HG03571 (cell line): ENCODE measurements around the gene DKK3.

Experiments
- ATAC-seq: cut with Tn5 transposase; IDR thresholded peaks from one replicate; pipeline ENCODE4 v1.9.1; 2021; ENCODE audit not compliant: unreplicated experiment

DKK3 gene

GRCh38 chr11:12031856-12032544 is 23.6 kb upstream of the DKK3 start:
- ATAC-seq: no peak

- ATAC-seq: no peak
Observed at GRCh38 chr11:12029738-12030363, 21.4 kb upstream of the DKK3 start.

GRCh38 chr11:12029119-12029518 is 20.7 kb upstream of the DKK3 start:
- ATAC-seq: no peak

- ATAC-seq: no peak
Observed at GRCh38 chr11:12028303-12028702, 19.9 kb upstream of the DKK3 start.

GRCh38 chr11:12026331-12027211 is 18.1 kb upstream of the DKK3 start:
- ATAC-seq: no peak

GRCh38 chr11:12024254-12024926 is 16.0 kb upstream of the DKK3 start:
- no peak for ATAC-seq

GRCh38 chr11:12023015-12023414 is 14.6 kb upstream of the DKK3 start:
- ATAC-seq: no peak

GRCh38 chr11:12020546-12020945 is 12.1 kb upstream of the DKK3 start:
- no peak for ATAC-seq

- ATAC-seq: no peak
Observed at GRCh38 chr11:12019866-12020416, 11.5 kb upstream of the DKK3 start.

- ATAC-seq: no peak
Observed at GRCh38 chr11:12019337-12019736, 10.9 kb upstream of the DKK3 start.

- ATAC-seq: no peak
Observed at GRCh38 chr11:12017865-12018453, 9.5 kb upstream of the DKK3 start.

GRCh38 chr11:12017243-12017678 is 8.8 kb upstream of the DKK3 start:
- no peak for ATAC-seq

GRCh38 chr11:12016246-12016645 is 7.8 kb upstream of the DKK3 start:
- ATAC-seq: no peak

GRCh38 chr11:12015486-12015885 is 7.1 kb upstream of the DKK3 start:
- no peak for ATAC-seq

- no peak for ATAC-seq
Observed at GRCh38 chr11:12013781-12014180, 5.4 kb upstream of the DKK3 start.

GRCh38 chr11:12009617-12010321 is 1.3 kb upstream of the DKK3 start:
- ATAC-seq: no peak

GRCh38 chr11:12008790-12009616 is 577 bp upstream of the DKK3 start:
- ATAC-seq: no peak

GRCh38 chr11:12007230-12007593 is 1.2 kb downstream of the DKK3 start:
- ATAC-seq: no peak

- no peak for ATAC-seq
Observed at GRCh38 chr11:12006552-12007229, 1.7 kb downstream of the DKK3 start.
